Activated naive CD4-positive, alpha-beta T cell treated with anti-CD3 and anti-CD28 coated beads, Interleukin-2, amount 50 U/mL, for 16 hours (primary cell): ENCODE measurements around the gene TANC1.
"Not testable (repeated sequence)": the region's sequence is repeated elsewhere in the genome, so short reads cannot be mapped to it uniquely, and the experiment has no call there.

Experiments
- DNase-seq: peaks from one replicate; pipeline ENCODE4 v3.0.0-alpha.2; 2020

TANC1 gene

GRCh38 chr2:159094173-159094737, 125.8 kb downstream of the TANC1 start:
- no peak for DNase-seq

- DNase-seq, result no peak
Measured at GRCh38 chr2:159095813-159096212, 127.4 kb downstream of the TANC1 start.

- DNase-seq, result not testable (repeated sequence)
Measured at GRCh38 chr2:159096302-159096855, 127.9 kb downstream of the TANC1 start.

GRCh38 chr2:159096901-159097300, 128.5 kb downstream of the TANC1 start:
- no peak for DNase-seq

- no peak for DNase-seq
Measured at GRCh38 chr2:159098361-159098760, 129.9 kb downstream of the TANC1 start.

- no peak for DNase-seq
Measured at GRCh38 chr2:159098921-159099411, 130.5 kb downstream of the TANC1 start.

GRCh38 chr2:159101755-159102489, 133.5 kb downstream of the TANC1 start:
- DNase-seq, result no peak

GRCh38 chr2:159103411-159103810, 135.0 kb downstream of the TANC1 start:
- no peak for DNase-seq

- DNase-seq, result no peak
Measured at GRCh38 chr2:159106109-159106508, 137.7 kb downstream of the TANC1 start.

GRCh38 chr2:159108181-159108893, 139.9 kb downstream of the TANC1 start:
- DNase-seq, result no peak

GRCh38 chr2:159109517-159109916, 141.1 kb downstream of the TANC1 start:
- no peak for DNase-seq

GRCh38 chr2:159110784-159111183, 142.3 kb downstream of the TANC1 start:
- no peak for DNase-seq

- DNase-seq, result no peak
Measured at GRCh38 chr2:159111346-159111927, 143.0 kb downstream of the TANC1 start.

- no peak for DNase-seq
Measured at GRCh38 chr2:159114835-159115234, 146.4 kb downstream of the TANC1 start.

GRCh38 chr2:159116922-159117321, 148.5 kb downstream of the TANC1 start:
- no peak for DNase-seq

GRCh38 chr2:159117658-159118057, 149.2 kb downstream of the TANC1 start:
- no peak for DNase-seq

- peak; percentile 76 for DNase-seq
Measured at GRCh38 chr2:159118115-159118858, 149.8 kb downstream of the TANC1 start.

GRCh38 chr2:159118859-159119500, 150.5 kb downstream of the TANC1 start:
- no peak for DNase-seq

- DNase-seq, result no peak
Measured at GRCh38 chr2:159119652-159120257, 151.3 kb downstream of the TANC1 start.

GRCh38 chr2:159123786-159124185, 155.3 kb downstream of the TANC1 start:
- DNase-seq, result no peak

- peak; percentile 38 for DNase-seq
Measured at GRCh38 chr2:159124441-159124911, 156.0 kb downstream of the TANC1 start.
